Measurements from ENCODE around the gene CLCN5.

DNA sequence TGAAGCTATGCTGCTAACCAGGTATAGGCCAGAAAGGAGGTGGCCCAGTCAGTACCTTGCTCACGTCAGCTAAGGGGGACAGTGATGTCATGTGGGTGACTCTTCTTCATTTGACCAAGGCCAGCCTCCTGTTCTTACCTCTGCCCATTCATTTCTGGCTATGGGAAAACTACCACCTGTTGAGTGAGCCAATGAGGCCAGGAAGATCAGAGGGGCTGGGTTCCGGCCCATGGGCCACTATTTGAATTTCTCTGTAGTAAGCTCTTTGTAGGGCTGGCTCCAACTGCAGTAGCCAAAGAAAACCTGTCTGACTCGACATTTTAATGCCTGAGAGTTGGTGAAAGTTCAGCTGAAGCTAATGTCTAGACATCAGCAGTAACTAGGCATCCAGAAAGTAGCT lies 175.8 kb downstream of the CLCN5 start:
- TF ChIP-seq, protein P1, sequence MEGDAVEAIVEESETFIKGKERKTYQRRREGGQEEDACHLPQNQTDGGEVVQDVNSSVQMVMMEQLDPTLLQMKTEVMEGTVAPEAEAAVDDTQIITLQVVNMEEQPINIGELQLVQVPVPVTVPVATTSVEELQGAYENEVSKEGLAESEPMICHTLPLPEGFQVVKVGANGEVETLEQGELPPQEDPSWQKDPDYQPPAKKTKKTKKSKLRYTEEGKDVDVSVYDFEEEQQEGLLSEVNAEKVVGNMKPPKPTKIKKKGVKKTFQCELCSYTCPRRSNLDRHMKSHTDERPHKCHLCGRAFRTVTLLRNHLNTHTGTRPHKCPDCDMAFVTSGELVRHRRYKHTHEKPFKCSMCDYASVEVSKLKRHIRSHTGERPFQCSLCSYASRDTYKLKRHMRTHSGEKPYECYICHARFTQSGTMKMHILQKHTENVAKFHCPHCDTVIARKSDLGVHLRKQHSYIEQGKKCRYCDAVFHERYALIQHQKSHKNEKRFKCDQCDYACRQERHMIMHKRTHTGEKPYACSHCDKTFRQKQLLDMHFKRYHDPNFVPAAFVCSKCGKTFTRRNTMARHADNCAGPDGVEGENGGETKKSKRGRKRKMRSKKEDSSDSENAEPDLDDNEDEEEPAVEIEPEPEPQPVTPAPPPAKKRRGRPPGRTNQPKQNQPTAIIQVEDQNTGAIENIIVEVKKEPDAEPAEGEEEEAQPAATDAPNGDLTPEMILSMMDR (IDR thresholded peaks at IDR 0.05) = no peak
- no peak for TF ChIP-seq ZFX (IDR thresholded peaks at IDR 0.05; ENCODE audit: borderline replicate concordance)

Measured in 22Rv1 (cell line).